SK-N-MC (cell line): ENCODE measurements around the gene HASPIN.

Source experiments
- DNase-seq: peaks from one replicate; pipeline ENCODE4 v3.0.0-alpha.2; 2011; ENCODE audit warnings: low read depth, low spot score
- H3K27ac ChIP-seq: fragments of 200-600 bp; sonication (generic); 2 replicates; pipeline ENCODE4 v1.5.1; 2016; ENCODE audit warnings: mixed run types
- H3K36me3 ChIP-seq: fragments of 200-600 bp; sonication (generic); 2 replicates; pipeline ENCODE4 v1.6.1; 2017; ENCODE audit warnings: antibody characterized with exemption, low read length, mixed read lengths; ENCODE audit not compliant: insufficient read depth
- H3K4me3 ChIP-seq: fragments of 200-600 bp; sonication (generic); 2 replicates; pipeline ENCODE4 v1.5.1; 2016
- H3K9ac ChIP-seq: fragments of 200-600 bp; sonication (generic); 2 replicates; pipeline ENCODE4 v1.8.0; 2017; ENCODE audit warnings: mixed run types, mixed read lengths; ENCODE audit not compliant: insufficient read length
- H3K9me3 ChIP-seq: fragments of 200-600 bp; sonication (generic); 2 replicates; pipeline ENCODE4 v1.6.1; 2017; ENCODE audit warnings: low read depth, mild to moderate bottlenecking, antibody characterized with exemption, low read length, moderate library complexity, mixed read lengths
- EZH2 ChIP-seq: fragments of 200-600 bp; sonication (generic); IDR thresholded peaks from one replicate; pipeline ENCODE4 v1.6.1; 2017; ENCODE audit warnings: antibody characterized with exemption
- FOXP2 ChIP-seq: optimal IDR thresholded peaks from 2 replicates; pipeline ENCODE3; 2011; ENCODE audit warnings: mild to moderate bottlenecking, moderate library complexity; ENCODE audit not compliant: insufficient read depth; ENCODE audit errors: extremely low read length, control extremely low read depth
- POLR2AphosphoS5 ChIP-seq: IDR thresholded peaks from 2 replicates; pipeline ENCODE4 v1.6.1; 2012; ENCODE audit warnings: mild to moderate bottlenecking, low read depth, low read length, borderline replicate concordance

Gene HASPIN

GRCh38 chr17:3763777-3764170 is 40.1 kb downstream of the HASPIN start:
- no peak for DNase-seq
- H3K9ac ChIP-seq: no peak overlapping the region
- no peaks in the 10 kb centered on the region for H3K36me3 ChIP-seq
- H3K4me3 ChIP-seq: no peak overlapping the region
- H3K9me3 ChIP-seq: no peaks in the 10 kb centered on the region
- H3K27ac ChIP-seq: no peak overlapping the region
- no peak for TF ChIP-seq POLR2AphosphoS5
- TF ChIP-seq EZH2: no peak
- no peak for TF ChIP-seq FOXP2

GRCh38 chr17:3765981-3766380 is 42.3 kb downstream of the HASPIN start:
- H3K36me3 ChIP-seq: no peaks in the 10 kb centered on the region

GRCh38 chr17:3766779-3767178 is 43.1 kb downstream of the HASPIN start:
- no peak for TF ChIP-seq POLR2AphosphoS5
- TF ChIP-seq EZH2: no peak
- no peak for TF ChIP-seq FOXP2
- Histone ChIP-seq H3K4me3 (no peak overlapping the region), H3K9ac (no peak overlapping the region), H3K9me3 (no peaks in the 10 kb centered on the region), H3K27ac (no peak overlapping the region), H3K36me3 (no peaks in the 10 kb centered on the region)
- no peak for DNase-seq

More at GRCh38 chr17:3765981-3766380, 42.3 kb downstream of the HASPIN start:
- TF ChIP-seq EZH2 (no peak), POLR2AphosphoS5 (no peak), FOXP2 (no peak)
- Histone ChIP-seq H3K4me3 (no peak overlapping the region), H3K27ac (no peak overlapping the region), H3K9me3 (no peaks in the 10 kb centered on the region), H3K9ac (no peak overlapping the region)
- DNase-seq: no peak

GRCh38 chr17:3768341-3768740 is 44.6 kb downstream of the HASPIN start:
- Histone ChIP-seq H3K9me3 (no peaks in the 10 kb centered on the region), H3K27ac (no peak overlapping the region), H3K4me3 (no peak overlapping the region), H3K36me3 (no peaks in the 10 kb centered on the region), H3K9ac (no peak overlapping the region)
- TF ChIP-seq FOXP2: no peak
- no peak for TF ChIP-seq POLR2AphosphoS5
- TF ChIP-seq EZH2: no peak
- no peak for DNase-seq

- Histone ChIP-seq H3K36me3 (no peaks in the 10 kb centered on the region), H3K27ac (no peak overlapping the region), H3K4me3 (no peak overlapping the region), H3K9me3 (no peaks in the 10 kb centered on the region), H3K9ac (no peak overlapping the region)
- no peak for TF ChIP-seq EZH2
- no peak for TF ChIP-seq FOXP2
- no peak for TF ChIP-seq POLR2AphosphoS5
- DNase-seq: no peak
Observed at GRCh38 chr17:3768769-3769168, 45.1 kb downstream of the HASPIN start.

- H3K27ac ChIP-seq: no peak overlapping the region
- no peak for DNase-seq
- no peaks in the 10 kb centered on the region for H3K9me3 ChIP-seq
- no peaks in the 10 kb centered on the region for H3K36me3 ChIP-seq
- no peak for TF ChIP-seq FOXP2
- no peak overlapping the region for H3K4me3 ChIP-seq
- H3K9ac ChIP-seq: no peak overlapping the region
Observed at GRCh38 chr17:3770466-3770865, 46.8 kb downstream of the HASPIN start.

GRCh38 chr17:3771140-3771539 is 47.4 kb downstream of the HASPIN start:
- no peak for DNase-seq
- TF ChIP-seq POLR2AphosphoS5: no peak
- no peak for TF ChIP-seq FOXP2
- no peak for TF ChIP-seq EZH2
- H3K9me3 ChIP-seq: no peaks in the 10 kb centered on the region
- no peak overlapping the region for H3K9ac ChIP-seq
- no peak overlapping the region for H3K27ac ChIP-seq
- H3K4me3 ChIP-seq: no peak overlapping the region
- no peaks in the 10 kb centered on the region for H3K36me3 ChIP-seq

GRCh38 chr17:3772764-3773163 is 49.1 kb downstream of the HASPIN start:
- no peak for DNase-seq
- H3K4me3 ChIP-seq: no peak overlapping the region
- TF ChIP-seq POLR2AphosphoS5 (no peak), EZH2 (no peak), FOXP2 (no peak)
- H3K27ac ChIP-seq: no peak overlapping the region
- H3K36me3 ChIP-seq: no peaks in the 10 kb centered on the region
- no peaks in the 10 kb centered on the region for H3K9me3 ChIP-seq
- H3K9ac ChIP-seq: no peak overlapping the region

- H3K9ac ChIP-seq: no peak overlapping the region
Observed at GRCh38 chr17:3773511-3773910, 49.8 kb downstream of the HASPIN start.

More at GRCh38 chr17:3773511-3773910, 49.8 kb downstream of the HASPIN start:
- Histone ChIP-seq H3K27ac (no peak overlapping the region), H3K9me3 (no peaks in the 10 kb centered on the region), H3K4me3 (no peak overlapping the region), H3K36me3 (no peaks in the 10 kb centered on the region)
- no peak for DNase-seq
- TF ChIP-seq EZH2 (no peak), POLR2AphosphoS5 (no peak), FOXP2 (no peak)
